ENCODE data around the gene SYT17.

GRCh38 chr16:19136549-19137196 lies 31.4 kb upstream of the SYT17 start:
- no peak for TF ChIP-seq POLR2A (IDR thresholded peaks at IDR 0.05)
- TF ChIP-seq CTCF (IDR thresholded peaks at IDR 0.05), result no peak

Measured in testis (tissue), 2 donors.